Kidney epithelial cell (primary cell): ENCODE measurements around the gene GSTT4. TPM values are rescaled to one million over a fixed set of nuclear protein-coding genes. Genes with fewer than 3 reads are reported as not detected.
"Not testable (repeated sequence)": the region's sequence is repeated elsewhere in the genome, so short reads cannot be mapped to it uniquely, and the experiment has no call there.

Source experiments
- DNase-seq: peaks from one replicate; pipeline ENCODE4 v3.0.0-alpha.2; 2010; ENCODE audit warnings: low read depth
- H3K27me3 ChIP-seq: 2 replicates; pipeline ENCODE4 v1.6.0; 2011; ENCODE audit warnings: low read length; ENCODE audit not compliant: control insufficient read depth, insufficient read depth
- H3K36me3 ChIP-seq: 2 replicates; pipeline ENCODE4 v1.5.1; 2011; ENCODE audit warnings: low read length; ENCODE audit not compliant: control insufficient read depth, insufficient read depth
- H3K4me3 ChIP-seq: 2 replicates; pipeline ENCODE4 v1.5.1; 2011; ENCODE audit warnings: low read depth, mild to moderate bottlenecking, control low read depth, low read length
- CTCF ChIP-seq: IDR thresholded peaks from 2 replicates; pipeline ENCODE4 v1.5.1; 2011; ENCODE audit warnings: mild to moderate bottlenecking, moderate library complexity, low read length, control low read depth, inconsistent platforms; ENCODE audit not compliant: insufficient read depth, poor library complexity, severe bottlenecking
- total RNA-seq: library from RNA; depleted of rRNA; stranded (reverse); fragments of >200 nt; gene quantifications from 2 replicates; pipeline ENCODE4 v1.2.3, GENCODE V29; 2015

Gene GSTT4
- total RNA-seq, 1 donor from 2014 or later: not detected

DNA sequence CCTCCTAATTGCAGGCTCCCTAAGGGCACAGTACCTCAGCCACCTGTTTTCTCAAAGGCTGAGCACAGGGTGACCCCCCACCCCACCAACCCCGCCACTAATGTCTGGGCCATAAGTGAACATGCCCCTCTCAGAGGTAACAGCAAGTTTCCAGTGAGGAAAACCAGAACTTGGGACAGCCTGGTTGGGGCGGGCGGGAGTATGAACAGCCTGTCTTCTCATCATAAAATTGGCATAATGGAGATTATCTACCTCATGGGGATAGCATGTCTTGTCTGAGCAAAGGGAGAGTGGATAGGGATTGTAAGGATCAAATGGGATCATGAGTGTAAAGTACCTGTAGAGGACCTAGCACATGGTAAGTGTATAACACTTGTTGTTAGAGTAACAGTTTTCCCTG is 33.3 kb downstream of the GSTT4 start:
- DNase-seq, H3K4me3 ChIP-seq, H3K36me3 ChIP-seq, H3K27me3 ChIP-seq: not testable (repeated sequence)

GRCh38 chr22:23970816-23971486 is 34.3 kb downstream of the GSTT4 start:
- no peak for TF ChIP-seq CTCF
- DNase-seq: no peak
- no peak overlapping the region for H3K4me3 ChIP-seq
- no peaks in the 10 kb centered on the region for H3K27me3 ChIP-seq
- peaks cover 3% of the 10 kb centered on the region for H3K36me3 ChIP-seq

DNA sequence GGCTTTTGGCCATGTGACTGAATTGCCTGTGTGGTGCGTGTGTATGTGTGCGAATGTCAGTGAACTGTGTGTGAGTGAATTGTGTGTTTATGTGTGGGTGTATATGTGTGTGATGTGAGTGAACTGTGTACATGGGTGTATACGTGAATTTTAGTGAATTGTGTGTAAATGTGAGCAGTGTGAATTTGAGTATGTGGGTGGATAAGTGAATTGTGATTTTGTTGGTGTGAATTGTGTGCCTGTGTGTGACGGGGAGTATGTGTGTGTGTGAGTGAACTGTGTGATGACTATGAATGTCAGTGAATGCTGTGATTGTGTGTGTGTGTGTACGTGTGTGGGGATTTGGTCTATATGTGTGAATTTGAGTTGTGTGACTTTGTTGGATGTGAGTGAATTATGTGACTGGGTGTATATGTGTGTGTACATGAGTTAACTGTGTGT is 35.0 kb downstream of the GSTT4 start:
- no peak for DNase-seq
- TF ChIP-seq CTCF: no peak
- no peaks in the 10 kb centered on the region for H3K27me3 ChIP-seq
- H3K4me3 ChIP-seq: no peak overlapping the region
- peaks cover 3% of the 10 kb centered on the region for H3K36me3 ChIP-seq

- DNase-seq: no peak
- H3K36me3 ChIP-seq: peaks cover 3% of the 10 kb centered on the region
- TF ChIP-seq CTCF: no peak
- H3K27me3 ChIP-seq: no peaks in the 10 kb centered on the region
- no peak overlapping the region for H3K4me3 ChIP-seq
These were observed 36.2 kb downstream of the GSTT4 start for GRCh38 chr22:23969071-23969470.

- H3K4me3 ChIP-seq, DNase-seq, H3K27me3 ChIP-seq, H3K36me3 ChIP-seq: not testable (repeated sequence)
These were observed 38.7 kb downstream of the GSTT4 start, which contains the start of gene DDTL for GRCh38 chr22:23966568-23966967. TSS of gene DDTL (plus strand) at chr22:23966888. CDS start at chr22:23966915, 27 bp downstream.

- not testable (repeated sequence) for H3K36me3 ChIP-seq, H3K4me3 ChIP-seq, DNase-seq, H3K27me3 ChIP-seq
These were observed 39.2 kb downstream of the GSTT4 start for GRCh38 chr22:23966094-23966493.

DNA sequence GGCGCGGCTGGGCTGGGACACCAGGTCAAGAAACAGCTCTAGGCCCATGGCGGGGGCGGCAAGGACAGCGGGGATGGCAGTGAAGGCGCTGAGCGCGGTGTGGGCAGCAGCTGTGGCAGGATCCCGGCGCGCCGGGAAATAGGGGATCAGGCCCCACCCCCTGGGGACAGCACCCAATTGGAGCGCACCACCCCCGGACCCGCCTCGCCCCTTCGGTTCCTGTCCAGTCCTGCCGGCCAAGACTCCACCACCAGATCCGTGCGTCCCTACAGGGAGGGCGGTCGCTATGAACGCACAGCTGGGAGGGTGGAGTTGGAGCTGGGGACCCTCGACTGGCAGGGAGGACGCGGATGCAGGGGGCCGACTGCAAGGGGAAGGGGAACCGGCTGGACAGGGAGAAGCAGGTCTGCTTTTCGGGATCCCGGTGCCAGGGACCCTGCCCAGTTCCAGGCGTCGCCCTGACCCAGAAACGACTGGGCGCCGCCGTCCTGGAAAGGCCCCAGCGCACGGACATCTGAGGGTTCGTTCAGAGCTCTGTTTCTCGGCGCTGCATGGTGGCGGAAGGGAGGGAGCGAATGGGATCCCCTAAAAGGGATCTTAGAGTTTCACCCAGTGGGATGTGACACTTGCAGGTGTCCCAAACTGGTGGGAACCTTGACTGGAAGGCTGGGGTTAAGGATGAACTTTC is 44.0 kb downstream of the GSTT4 start, which contains the start of gene GSTT2B:
GSTT2B (minus strand) TSS at position 112 of the 688 bp plus-strand sequence; CDS start at position 48, 64 bp downstream.
- H3K36me3 ChIP-seq, H3K27me3 ChIP-seq, DNase-seq, H3K4me3 ChIP-seq: not testable (repeated sequence)
